Neural progenitor cell (in vitro differentiated cells): ENCODE data around the gene SYNDIG1. TPM values are rescaled to one million over a fixed set of nuclear protein-coding genes. Genes with fewer than 3 reads are reported as not detected.

ENCODE experiments used
- DNase-seq: peaks from one replicate; pipeline ENCODE4 v3.0.0-alpha.2; 2016; ENCODE audit warnings: low spot score
- H2AFZ ChIP-seq: fragments of 200-600 bp; sonication (generic); replicated peaks from 2 replicates; pipeline ENCODE4 v1.6.1; 2016; ENCODE audit warnings: antibody characterized with exemption
- H3F3A ChIP-seq: fragments of 200-600 bp; sonication (generic); 2 replicates; pipeline ENCODE4 v1.6.1; 2016; ENCODE audit warnings: antibody characterized with exemption, low read depth
- H3K27ac ChIP-seq: fragments of 200-600 bp; sonication (generic); 2 replicates; pipeline ENCODE4 v1.5.1; 2016; ENCODE audit warnings: mild to moderate bottlenecking
- H3K27me3 ChIP-seq: fragments of 200-600 bp; sonication (generic); 2 replicates; pipeline ENCODE4 v1.6.1; 2016; ENCODE audit warnings: mild to moderate bottlenecking, moderate library complexity
- H3K36me3 ChIP-seq: fragments of 200-600 bp; sonication (generic); 2 replicates; pipeline ENCODE4 v1.5.1; 2016
- H3K4me1 ChIP-seq: fragments of 200-600 bp; sonication (generic); 2 replicates; pipeline ENCODE4 v1.6.1; 2016; ENCODE audit warnings: mixed run types
- H3K4me2 ChIP-seq: fragments of 200-600 bp; sonication (generic); 2 replicates; pipeline ENCODE4 v1.6.1; 2016
- H3K4me3 ChIP-seq: fragments of 200-600 bp; sonication (generic); 2 replicates; pipeline ENCODE4 v1.5.1; 2016
- H3K79me2 ChIP-seq: fragments of 200-600 bp; sonication (generic); 2 replicates; pipeline ENCODE4 v1.6.1; 2016; ENCODE audit warnings: low read depth
- H3K9ac ChIP-seq: fragments of 200-600 bp; sonication (generic); 2 replicates; pipeline ENCODE4 v1.6.1; 2016
- H3K9me3 ChIP-seq: fragments of 200-600 bp; sonication (generic); 2 replicates; pipeline ENCODE4 v1.5.1; 2016; ENCODE audit warnings: low read depth
- H4K20me1 ChIP-seq: fragments of 200-600 bp; sonication (generic); 2 replicates; pipeline ENCODE4 v1.6.1; 2016; ENCODE audit warnings: low read depth
- H3K27ac Mint-ChIP-seq: 3 replicates; pipeline ENCODE4 v1.8.0; 2021; ENCODE audit warnings: mixed read lengths
- H3K27me3 Mint-ChIP-seq: 2 replicates; pipeline ENCODE4 v1.8.0; 2022; ENCODE audit warnings: low read depth, mild to moderate bottlenecking, inconsistent platforms, moderate library complexity, mixed read lengths; ENCODE audit not compliant: insufficient read depth
- H3K36me3 Mint-ChIP-seq: 3 replicates; pipeline ENCODE4 v1.8.0; 2021; ENCODE audit warnings: mixed read lengths
- H3K4me1 Mint-ChIP-seq: 3 replicates; pipeline ENCODE4 v1.8.0; 2021; ENCODE audit warnings: mixed read lengths
- H3K4me3 Mint-ChIP-seq: 3 replicates; pipeline ENCODE4 v1.8.0; 2021; ENCODE audit warnings: mild to moderate bottlenecking, moderate library complexity, mixed read lengths
- H3K9me3 Mint-ChIP-seq: 3 replicates; pipeline ENCODE4 v1.8.0; 2020; ENCODE audit warnings: mixed read lengths
- CTCF ChIP-seq: fragments of 200-600 bp; sonication (generic); IDR thresholded peaks from 2 replicates; pipeline ENCODE4 v1.5.1; 2017; ENCODE audit warnings: antibody characterized with exemption, mild to moderate bottlenecking
- EZH2 ChIP-seq: fragments of 200-600 bp; sonication (generic); IDR thresholded peaks from 2 replicates; pipeline ENCODE4 v1.6.1; 2017; ENCODE audit warnings: antibody characterized with exemption, mild to moderate bottlenecking, moderate library complexity
- EZH2phosphoT487 ChIP-seq: fragments of 200-600 bp; sonication (generic); IDR thresholded peaks from 2 replicates; pipeline ENCODE4 v1.6.1; 2017; ENCODE audit warnings: antibody characterized with exemption
- total RNA-seq: library from RNA; depleted of rRNA; stranded (reverse); fragments of >200 nt; gene quantifications from 2 replicates; pipeline ENCODE4 v1.2.3, GENCODE V29; 2015; ENCODE audit warnings: low replicate concordance

The SYNDIG1 gene
- total RNA-seq, 1 donor from 2014 or later = 1.0 TPM

- no peak for DNase-seq
- Mint-ChIP-seq H3K27ac (no peak overlapping the region), H3K4me1 (peaks cover 7% of the 10 kb centered on the region), H3K9me3 (no peaks in the 10 kb centered on the region), H3K4me3 (no peak overlapping the region), H3K27me3 (peaks cover 7% of the 10 kb centered on the region), H3K36me3 (no peaks in the 10 kb centered on the region)
- Histone ChIP-seq H3K9me3 (no peaks in the 10 kb centered on the region), H3K4me3 (no peak overlapping the region), H3K4me2 (no peak overlapping the region), H3K36me3 (no peaks in the 10 kb centered on the region), H2AFZ (no peak overlapping the region), H3K79me2 (no peaks in the 10 kb centered on the region), H3F3A (no peaks in the 10 kb centered on the region), H3K9ac (no peak overlapping the region), H3K27ac (no peak overlapping the region), H4K20me1 (no peaks in the 10 kb centered on the region), H3K4me1 (no peaks in the 10 kb centered on the region), H3K27me3 (no peaks in the 10 kb centered on the region)
- TF ChIP-seq CTCF = no peak
- TF ChIP-seq EZH2phosphoT487 = no peak
- TF ChIP-seq EZH2 = no peak
These were observed 33.2 kb downstream of the SYNDIG1 start for GRCh38 chr20:24502661-24503060.

GRCh38 chr20:24503352-24503931 lies 34.0 kb downstream of the SYNDIG1 start:
- no peak overlapping the region for H3K4me3 ChIP-seq
- no peak for DNase-seq
- H3K27me3 Mint-ChIP-seq = peaks cover 7% of the 10 kb centered on the region

GRCh38 chr20:24504331-24505285 lies 35.2 kb downstream of the SYNDIG1 start:
- H3K4me2 ChIP-seq = no peak overlapping the region
- Mint-ChIP-seq H3K36me3 (no peaks in the 10 kb centered on the region), H3K4me1 (peaks cover 5% of the 10 kb centered on the region), H3K9me3 (no peaks in the 10 kb centered on the region), H3K27ac (no peak overlapping the region), H3K4me3 (no peak overlapping the region), H3K27me3 (peaks cover 5% of the 10 kb centered on the region)
- no peaks in the 10 kb centered on the region for H3F3A ChIP-seq
- no peak overlapping the region for H2AFZ ChIP-seq
- H3K4me3 ChIP-seq = no peak overlapping the region
- no peaks in the 10 kb centered on the region for H3K79me2 ChIP-seq
- H3K9me3 ChIP-seq = no peaks in the 10 kb centered on the region
- H3K27me3 ChIP-seq = no peaks in the 10 kb centered on the region
- no peak for DNase-seq
- H3K4me1 ChIP-seq = no peaks in the 10 kb centered on the region
- H3K9ac ChIP-seq = no peak overlapping the region
- H4K20me1 ChIP-seq = no peaks in the 10 kb centered on the region
- no peak overlapping the region for H3K27ac ChIP-seq
- H3K36me3 ChIP-seq = no peaks in the 10 kb centered on the region
- TF ChIP-seq CTCF = no peak
- TF ChIP-seq EZH2 = no peak
- TF ChIP-seq EZH2phosphoT487 = no peak

More at GRCh38 chr20:24503352-24503931, 34.0 kb downstream of the SYNDIG1 start:
- no peak overlapping the region for H2AFZ ChIP-seq
- H4K20me1 ChIP-seq = no peaks in the 10 kb centered on the region
- no peak for TF ChIP-seq EZH2
- no peak for TF ChIP-seq EZH2phosphoT487
- no peaks in the 10 kb centered on the region for H3K36me3 ChIP-seq
- Mint-ChIP-seq H3K27ac (no peak overlapping the region), H3K4me3 (no peak overlapping the region), H3K4me1 (peaks cover 5% of the 10 kb centered on the region), H3K36me3 (no peaks in the 10 kb centered on the region), H3K9me3 (no peaks in the 10 kb centered on the region)
- H3K79me2 ChIP-seq = no peaks in the 10 kb centered on the region
- no peaks in the 10 kb centered on the region for H3F3A ChIP-seq
- H3K27me3 ChIP-seq = no peaks in the 10 kb centered on the region
- H3K9ac ChIP-seq = no peak overlapping the region
- no peak overlapping the region for H3K4me2 ChIP-seq
- no peak overlapping the region for H3K27ac ChIP-seq
- no peaks in the 10 kb centered on the region for H3K4me1 ChIP-seq
- no peaks in the 10 kb centered on the region for H3K9me3 ChIP-seq
